PFSK-1 (cell line): ENCODE measurements around the gene VDAC2. TPM values are rescaled to one million over a fixed set of nuclear protein-coding genes. Genes with fewer than 3 reads are reported as not detected.

ENCODE experiments used
- FOXP2 ChIP-seq: optimal IDR thresholded peaks from 2 replicates; pipeline ENCODE3; 2011; ENCODE audit warnings: borderline replicate concordance, control low read depth, inconsistent platforms; ENCODE audit not compliant: insufficient read depth; ENCODE audit errors: extremely low read length, extremely low read depth
- POLR2AphosphoS5 ChIP-seq: IDR thresholded peaks from 2 replicates; pipeline ENCODE4 v1.6.1; 2012; ENCODE audit warnings: low read depth, mild to moderate bottlenecking, control low read depth, low read length, moderate library complexity
- SIN3A ChIP-seq: IDR thresholded peaks from 2 replicates; pipeline ENCODE4 v1.6.1; 2012; ENCODE audit warnings: mild to moderate bottlenecking, low read length, moderate library complexity, borderline replicate concordance; ENCODE audit not compliant: insufficient read depth
- TAF1 ChIP-seq: IDR thresholded peaks from 2 replicates; pipeline ENCODE4 v1.6.1; 2012; ENCODE audit warnings: low read length, control low read depth, borderline replicate concordance; ENCODE audit not compliant: insufficient read depth
- polyA plus RNA-seq: library from polyadenylated mRNA; unstranded; fragments of >200 nt; gene quantifications from one replicate; pipeline ENCODE4 v1.2.1, GENCODE V29; 2012; ENCODE audit warnings: low read depth, missing spikeins; ENCODE audit not compliant: insufficient read length
- TF ChIP-seq, protein P1 (sequence below), 2 experiments: IDR thresholded peaks; 2 replicates each; pipeline versions ENCODE4 v1.6.1 to v1.8.0; 2011 to 2012; ENCODE audit warnings: low read depth in 2 of 2, low read length in 2 of 2, control low read depth in 1 of 2, inconsistent platforms in 1 of 2, mild to moderate bottlenecking in 1 of 2, moderate library complexity in 1 of 2; ENCODE audit not compliant: insufficient read depth in 1 of 2

Gene VDAC2, protein sequence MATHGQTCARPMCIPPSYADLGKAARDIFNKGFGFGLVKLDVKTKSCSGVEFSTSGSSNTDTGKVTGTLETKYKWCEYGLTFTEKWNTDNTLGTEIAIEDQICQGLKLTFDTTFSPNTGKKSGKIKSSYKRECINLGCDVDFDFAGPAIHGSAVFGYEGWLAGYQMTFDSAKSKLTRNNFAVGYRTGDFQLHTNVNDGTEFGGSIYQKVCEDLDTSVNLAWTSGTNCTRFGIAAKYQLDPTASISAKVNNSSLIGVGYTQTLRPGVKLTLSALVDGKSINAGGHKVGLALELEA
- polyA plus RNA-seq = 333 TPM

DNA sequence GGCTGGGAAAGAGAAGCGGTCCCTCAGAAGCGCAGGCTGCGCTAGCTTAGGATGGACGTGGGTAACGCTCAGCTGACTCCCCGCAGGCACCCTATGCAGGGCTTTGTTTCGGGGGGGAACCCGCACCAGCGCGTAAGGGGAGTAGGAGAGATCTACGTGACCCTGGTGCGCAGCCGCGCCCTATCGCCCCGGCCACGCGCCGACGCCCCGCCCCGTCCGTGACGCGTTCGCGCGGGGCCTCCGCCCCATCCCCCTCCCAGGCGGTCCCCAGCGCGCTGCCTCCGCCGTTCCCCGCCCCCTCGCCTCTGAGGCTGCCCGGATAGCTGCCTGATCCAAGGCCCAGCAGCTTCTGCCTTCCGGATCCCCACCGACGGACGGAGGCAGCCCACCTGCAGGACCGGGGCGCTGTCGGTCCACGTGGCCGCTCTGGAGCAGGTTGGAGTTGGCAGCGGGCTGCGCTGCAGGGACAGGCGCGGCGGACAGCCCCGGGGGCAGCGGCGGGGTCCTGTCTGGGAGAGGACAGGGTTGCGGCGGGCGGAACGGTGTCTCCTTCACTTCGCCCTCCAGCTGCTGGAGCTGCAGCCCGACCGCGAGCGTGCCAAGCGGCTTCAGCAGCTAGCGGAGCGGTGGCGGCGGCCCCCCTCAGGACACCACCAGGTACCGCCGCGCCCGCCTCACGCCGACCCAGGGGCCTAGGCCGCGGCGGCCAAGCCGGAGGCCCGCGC lies at the start of gene VDAC2:
VDAC2 (plus strand) TSS at position 515 of the 725 bp plus-strand sequence. CDS start 363 bp downstream, outside the sequence.
- TF ChIP-seq POLR2AphosphoS5 = peak; percentile 77
- TF ChIP-seq FOXP2 = peak; percentile 90
- peak; percentile 88 for TF ChIP-seq TAF1
- TF ChIP-seq SIN3A = no peak
- TF ChIP-seq, protein P1, sequence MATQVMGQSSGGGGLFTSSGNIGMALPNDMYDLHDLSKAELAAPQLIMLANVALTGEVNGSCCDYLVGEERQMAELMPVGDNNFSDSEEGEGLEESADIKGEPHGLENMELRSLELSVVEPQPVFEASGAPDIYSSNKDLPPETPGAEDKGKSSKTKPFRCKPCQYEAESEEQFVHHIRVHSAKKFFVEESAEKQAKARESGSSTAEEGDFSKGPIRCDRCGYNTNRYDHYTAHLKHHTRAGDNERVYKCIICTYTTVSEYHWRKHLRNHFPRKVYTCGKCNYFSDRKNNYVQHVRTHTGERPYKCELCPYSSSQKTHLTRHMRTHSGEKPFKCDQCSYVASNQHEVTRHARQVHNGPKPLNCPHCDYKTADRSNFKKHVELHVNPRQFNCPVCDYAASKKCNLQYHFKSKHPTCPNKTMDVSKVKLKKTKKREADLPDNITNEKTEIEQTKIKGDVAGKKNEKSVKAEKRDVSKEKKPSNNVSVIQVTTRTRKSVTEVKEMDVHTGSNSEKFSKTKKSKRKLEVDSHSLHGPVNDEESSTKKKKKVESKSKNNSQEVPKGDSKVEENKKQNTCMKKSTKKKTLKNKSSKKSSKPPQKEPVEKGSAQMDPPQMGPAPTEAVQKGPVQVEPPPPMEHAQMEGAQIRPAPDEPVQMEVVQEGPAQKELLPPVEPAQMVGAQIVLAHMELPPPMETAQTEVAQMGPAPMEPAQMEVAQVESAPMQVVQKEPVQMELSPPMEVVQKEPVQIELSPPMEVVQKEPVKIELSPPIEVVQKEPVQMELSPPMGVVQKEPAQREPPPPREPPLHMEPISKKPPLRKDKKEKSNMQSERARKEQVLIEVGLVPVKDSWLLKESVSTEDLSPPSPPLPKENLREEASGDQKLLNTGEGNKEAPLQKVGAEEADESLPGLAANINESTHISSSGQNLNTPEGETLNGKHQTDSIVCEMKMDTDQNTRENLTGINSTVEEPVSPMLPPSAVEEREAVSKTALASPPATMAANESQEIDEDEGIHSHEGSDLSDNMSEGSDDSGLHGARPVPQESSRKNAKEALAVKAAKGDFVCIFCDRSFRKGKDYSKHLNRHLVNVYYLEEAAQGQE (IDR thresholded peaks at IDR 0.05; ENCODE audit: insufficient read depth in 1 of 2, low read depth in 2 of 2, low read length in 2 of 2) = 0 out of 4 replicates have a peak, but pooled peaks of 1 of the 2 experiments have one; percentile 3

DNA sequence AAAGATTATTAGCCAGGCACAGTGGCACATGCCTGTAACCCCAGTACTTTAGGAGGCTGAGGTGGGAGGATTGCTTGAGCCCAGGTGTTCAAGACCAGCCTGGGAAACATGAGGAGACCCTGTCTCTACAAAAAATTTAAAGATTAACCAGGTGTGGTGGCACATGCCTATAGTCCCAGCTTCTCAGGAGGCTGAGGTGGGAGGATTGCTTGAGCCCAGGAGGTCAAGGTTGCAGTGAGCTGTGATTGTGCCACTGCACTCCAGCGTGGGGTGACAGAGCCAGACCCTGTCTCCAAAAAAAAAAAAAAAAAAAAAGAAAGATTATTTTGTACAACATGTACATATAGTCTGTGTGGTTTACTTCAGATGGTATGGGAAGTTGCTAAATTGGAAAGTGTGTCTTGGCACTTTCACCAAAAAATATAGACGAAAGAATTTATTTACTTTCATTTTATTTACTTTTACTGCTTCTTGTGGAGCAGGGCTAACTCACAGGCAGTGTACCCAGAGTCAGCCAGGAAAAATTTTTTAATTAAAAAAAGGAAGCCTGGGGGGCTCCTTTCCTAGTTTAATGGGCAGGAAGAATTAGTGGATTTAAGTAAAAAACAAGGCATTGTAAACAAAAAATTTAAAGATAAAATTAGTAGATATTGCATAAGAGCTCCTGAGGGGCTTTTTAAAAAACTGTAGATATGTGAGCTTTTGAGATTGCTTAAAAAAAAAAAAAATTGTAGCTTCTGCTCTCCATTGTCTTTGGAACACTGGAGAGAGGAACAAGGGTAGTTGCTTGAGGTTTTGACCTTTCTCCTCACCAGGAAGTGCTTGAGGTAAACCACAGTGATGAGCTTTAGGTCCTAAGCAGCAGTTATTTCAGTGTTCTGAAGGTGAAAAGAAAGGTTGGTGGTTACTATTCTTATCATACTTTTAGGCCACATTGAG lies 44.6 kb upstream of the VDAC2 start:
- TF ChIP-seq, protein P1 (IDR thresholded peaks at IDR 0.05; ENCODE audit: insufficient read depth in 1 of 2, low read depth in 2 of 2, low read length in 2 of 2) = no peak
- TF ChIP-seq SIN3A (no peak), POLR2AphosphoS5 (no peak), TAF1 (no peak), FOXP2 (no peak)

DNA sequence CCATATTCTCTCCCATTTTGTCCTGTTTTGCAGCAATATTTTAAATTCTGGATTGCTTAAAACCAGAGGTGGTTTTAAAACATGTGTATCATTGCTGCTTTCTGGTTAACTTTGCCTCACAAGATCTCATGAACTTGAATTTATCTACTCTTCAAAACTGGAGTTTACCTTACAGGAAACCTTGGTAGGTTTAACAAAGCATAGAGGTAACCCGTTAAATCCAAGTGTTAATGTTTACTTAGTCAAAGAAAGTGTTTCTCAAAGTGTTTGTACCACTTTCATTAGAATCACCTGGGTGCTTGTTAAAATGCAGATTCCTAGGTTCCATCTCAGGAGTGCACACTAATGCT lies 44.0 kb upstream of the VDAC2 start:
- TF ChIP-seq FOXP2 (no peak), POLR2AphosphoS5 (no peak), TAF1 (no peak), SIN3A (no peak)
- TF ChIP-seq, protein P1 (IDR thresholded peaks at IDR 0.05; ENCODE audit: insufficient read depth in 1 of 2, low read depth in 2 of 2, low read length in 2 of 2) = no peak

DNA sequence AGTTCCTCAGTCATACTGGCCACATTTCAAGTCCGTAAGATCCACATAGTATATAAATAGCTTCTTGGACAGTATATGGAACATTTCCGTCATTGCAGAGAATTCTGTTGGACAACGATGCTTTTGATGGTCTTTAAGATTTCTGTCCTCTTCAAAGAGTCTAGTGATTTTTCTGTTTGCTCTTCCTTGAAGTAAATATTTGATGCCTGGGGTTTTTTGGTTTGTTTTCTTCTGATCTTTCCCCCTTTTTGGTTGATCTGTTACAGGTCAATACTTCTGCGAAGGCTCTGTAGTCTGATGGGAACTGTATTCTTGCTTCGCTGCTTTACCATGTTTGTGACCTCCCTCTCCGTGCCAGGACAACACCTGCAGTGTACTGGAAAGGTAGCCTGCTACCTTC lies 42.3 kb upstream of the VDAC2 start:
- no peak for TF ChIP-seq SIN3A
- no peak for TF ChIP-seq TAF1
- no peak for TF ChIP-seq POLR2AphosphoS5
- TF ChIP-seq FOXP2 = no peak
- TF ChIP-seq, protein P1 (IDR thresholded peaks at IDR 0.05; ENCODE audit: insufficient read depth in 1 of 2, low read depth in 2 of 2, low read length in 2 of 2) = no peak
